MM.1S (cell line): ENCODE measurements around the gene CD300H.

ENCODE experiments used
- DNase-seq: peaks from one replicate; pipeline ENCODE4 v3.0.0-alpha.2; 2015
- H2AFZ ChIP-seq: fragments of 300-600 bp; sonication (generic); 2 replicates; pipeline ENCODE4 v1.6.0; 2016; ENCODE audit warnings: antibody characterized with exemption, low read length
- H3F3A ChIP-seq: fragments of 300-600 bp; sonication (generic); 2 replicates; pipeline ENCODE4 v1.6.1; 2016; ENCODE audit warnings: mild to moderate bottlenecking, antibody characterized with exemption, low read length, moderate library complexity, mixed read lengths; ENCODE audit not compliant: insufficient read depth
- H3K27ac ChIP-seq: fragments of 300-600 bp; sonication (generic); 2 replicates; pipeline ENCODE4 v1.5.1; 2016; ENCODE audit warnings: mild to moderate bottlenecking, low read length
- H3K27me3 ChIP-seq: fragments of 300-600 bp; sonication (generic); replicated peaks from 2 replicates; pipeline ENCODE4 v1.6.0; 2016; ENCODE audit warnings: low read length; ENCODE audit not compliant: insufficient read depth
- H3K36me3 ChIP-seq: fragments of 300-600 bp; sonication (generic); replicated peaks from 2 replicates; pipeline ENCODE4 v1.6.1; 2016; ENCODE audit warnings: mild to moderate bottlenecking, low read length, mixed read lengths; ENCODE audit not compliant: insufficient read depth
- H3K4me1 ChIP-seq: fragments of 300-600 bp; sonication (generic); 2 replicates; pipeline ENCODE4 v1.6.1; 2016; ENCODE audit warnings: low read length, mixed read lengths
- H3K4me2 ChIP-seq: fragments of 300-600 bp; sonication (generic); 2 replicates; pipeline ENCODE4 v1.6.0; 2016; ENCODE audit warnings: low read depth, low read length
- H3K4me3 ChIP-seq: fragments of 300-600 bp; sonication (generic); 2 replicates; pipeline ENCODE4 v1.5.1; 2016; ENCODE audit warnings: low read length, mixed read lengths
- H3K79me2 ChIP-seq: fragments of 300-600 bp; sonication (generic); 2 replicates; pipeline ENCODE4 v1.6.1; 2016; ENCODE audit warnings: mixed run types, low read length, mixed read lengths
- H3K9ac ChIP-seq: fragments of 300-600 bp; sonication (generic); 2 replicates; pipeline ENCODE4 v1.6.1; 2016; ENCODE audit warnings: low read length, mixed read lengths
- H3K9me2 ChIP-seq: fragments of 300-600 bp; sonication (generic); replicated peaks from 2 replicates; pipeline ENCODE4 v1.6.1; 2016; ENCODE audit warnings: mild to moderate bottlenecking, low read length, mixed read lengths; ENCODE audit not compliant: insufficient read depth
- H3K9me3 ChIP-seq: fragments of 300-600 bp; sonication (generic); replicated peaks from 2 replicates; pipeline ENCODE4 v1.6.1; 2016; ENCODE audit warnings: mild to moderate bottlenecking, low read length, mixed read lengths; ENCODE audit not compliant: insufficient read depth
- H4K20me1 ChIP-seq: fragments of 300-600 bp; sonication (generic); 2 replicates; pipeline ENCODE4 v1.6.1; 2016; ENCODE audit warnings: mild to moderate bottlenecking, low read length, moderate library complexity, mixed read lengths; ENCODE audit not compliant: insufficient read depth
- CTCF ChIP-seq: fragments of 300-600 bp; sonication (generic); IDR thresholded peaks from 2 replicates; pipeline ENCODE4 v1.5.1; 2016; ENCODE audit warnings: antibody characterized with exemption, low read length, mixed read lengths
- EZH2 ChIP-seq: fragments of 300-600 bp; sonication (generic); optimal IDR thresholded peaks from 2 replicates; pipeline ENCODE3; 2017; ENCODE audit warnings: low read depth, mild to moderate bottlenecking, antibody characterized with exemption, low read length, mixed read lengths
- EZH2phosphoT487 ChIP-seq: fragments of 300-600 bp; sonication (generic); IDR thresholded peaks from 2 replicates; pipeline ENCODE4 v1.6.1; 2018; ENCODE audit warnings: antibody characterized with exemption, low read length

The CD300H gene

GRCh38 chr17:74582633-74583032, 15.3 kb upstream of the CD300H start:
- H3K9ac ChIP-seq, result no peak overlapping the region
- H2AFZ ChIP-seq, result no peak overlapping the region
- no peak overlapping the region for H3K27ac ChIP-seq
- no peaks in the 10 kb centered on the region for H4K20me1 ChIP-seq
- DNase-seq, result no peak
- no peak overlapping the region for H3K4me2 ChIP-seq
- H3F3A ChIP-seq, result no peaks in the 10 kb centered on the region
- no peak overlapping the region for H3K4me3 ChIP-seq
- no peaks in the 10 kb centered on the region for H3K4me1 ChIP-seq
- H3K79me2 ChIP-seq, result no peaks in the 10 kb centered on the region
- H3K9me3 ChIP-seq, result no peaks in the 10 kb centered on the region
- TF ChIP-seq EZH2phosphoT487, result no peak
- TF ChIP-seq CTCF, result no peak
- TF ChIP-seq EZH2, result no peak
- no peaks in the 10 kb centered on the region for H3K9me2 ChIP-seq
- H3K27me3 ChIP-seq, result peaks cover 90% of the 10 kb centered on the region
- no peaks in the 10 kb centered on the region for H3K36me3 ChIP-seq

GRCh38 chr17:74579900-74580299, 12.6 kb upstream of the CD300H start:
- Histone ChIP-seq H3K4me1 (no peaks in the 10 kb centered on the region), H3K9me2 (no peaks in the 10 kb centered on the region), H3K9ac (no peak overlapping the region), H4K20me1 (no peaks in the 10 kb centered on the region), H3F3A (no peaks in the 10 kb centered on the region), H3K27ac (no peak overlapping the region), H2AFZ (no peak overlapping the region; the same call in 1 of the 2 replicates), H3K9me3 (no peaks in the 10 kb centered on the region), H3K4me2 (0 out of 2 replicates have a peak overlapping the region, but pooled peaks have one; percentile 4), H3K4me3 (no peak overlapping the region), H3K36me3 (no peaks in the 10 kb centered on the region), H3K79me2 (no peaks in the 10 kb centered on the region), H3K27me3 (peaks cover 89% of the 10 kb centered on the region)
- TF ChIP-seq EZH2, result no peak
- TF ChIP-seq CTCF, result no peak
- TF ChIP-seq EZH2phosphoT487, result no peak
- no peak for DNase-seq

GRCh38 chr17:74578979-74579378, 11.7 kb upstream of the CD300H start:
- peaks cover 89% of the 10 kb centered on the region for H3K27me3 ChIP-seq
- H3K9ac ChIP-seq, result no peak overlapping the region
- H3K36me3 ChIP-seq, result no peaks in the 10 kb centered on the region
- H3K9me2 ChIP-seq, result no peaks in the 10 kb centered on the region
- H3K4me3 ChIP-seq, result no peak overlapping the region
- TF ChIP-seq EZH2 (no peak), EZH2phosphoT487 (no peak), CTCF (no peak)
- H3K79me2 ChIP-seq, result no peaks in the 10 kb centered on the region
- no peaks in the 10 kb centered on the region for H3K4me1 ChIP-seq
- H3K4me2 ChIP-seq, result no peak overlapping the region
- H3F3A ChIP-seq, result no peaks in the 10 kb centered on the region
- H2AFZ ChIP-seq, result no peak overlapping the region
- no peaks in the 10 kb centered on the region for H4K20me1 ChIP-seq
- H3K9me3 ChIP-seq, result no peaks in the 10 kb centered on the region
- DNase-seq, result no peak
- no peak overlapping the region for H3K27ac ChIP-seq
